A549 (cell line): Measurements from ENCODE around the gene PHF21A. TPM values are rescaled to one million over a fixed set of nuclear protein-coding genes. Genes with fewer than 3 reads are reported as not detected.

Experiments used
- ATAC-seq, 2 experiments: fragments of 200-7000 bp in 1 of 2; fragments of >200 bp in 1 of 2; cut with Nextera tagmentation in 1 of 2; cut with Tn5 transposase in 1 of 2; 3 replicates each; pipeline versions ENCODE4 v1.8.0 to v1.9.1; 2018 to 2020; ENCODE audit warnings: mild to moderate bottlenecking in 1 of 2, moderate library complexity in 1 of 2
- CTCF ChIA-PET: fragments of 300-600 bp; sonication (Branson Sonifier 250); formaldehyde crosslinking; extraction: SDS; loops from one replicate; lab custom pipeline; 2021; ENCODE audit warnings: antibody characterized with exemption, inconsistent platforms; lab: Yijun Ruan, JAX
- POLR2A ChIA-PET: fragments of 350-600 bp; formaldehyde crosslinking; extraction: SDS; loops from one replicate; lab custom pipeline; 2021; ENCODE audit warnings: antibody characterized with exemption, inconsistent platforms; lab: Yijun Ruan, JAX
- DNase-seq, 2 experiments: peaks; one replicate each; pipeline versions ENCODE4 v3.0.0 to v3.0.0-alpha.2; 2011 to 2016; ENCODE audit warnings: low read depth in 1 of 2, low spot score in 1 of 2
- FAIRE-seq: peaks from 2 replicates; lab custom pipeline; 2011; peaks lifted over from hg19 to GRCh38; lab: Jason Lieb, UNC
- H3K27ac ChIP-seq, 2 experiments: fragments of >200 bp; sonication (Bioruptor Twin); formaldehyde crosslinking; 3 replicates each; pipeline ENCODE4 v1.5.1; 2016 to 2017
- H3K4me1 ChIP-seq: fragments of >200 bp; sonication (Bioruptor Twin); formaldehyde crosslinking; 3 replicates; pipeline ENCODE4 v1.6.1; 2016
- H3K4me2 ChIP-seq: fragments of >200 bp; sonication (Bioruptor Twin); formaldehyde crosslinking; 3 replicates; pipeline ENCODE4 v1.6.1; 2016
- H3K4me3 ChIP-seq: fragments of >200 bp; sonication (Bioruptor Twin); formaldehyde crosslinking; 3 replicates; pipeline ENCODE4 v1.5.1; 2016
- H3K9me3 ChIP-seq: fragments of >200 bp; sonication (Bioruptor Twin); formaldehyde crosslinking; 3 replicates; pipeline ENCODE4 v1.6.1; 2016
- BHLHE40 ChIP-seq: IDR thresholded peaks from 2 replicates; pipeline ENCODE4 v1.6.1; 2012; ENCODE audit warnings: low read depth, low read length, inconsistent platforms
- CBX2 ChIP-seq: fragments of 200-600 bp; sonication (generic); IDR thresholded peaks from 2 replicates; pipeline ENCODE4 v1.6.1; 2016; ENCODE audit warnings: low read depth, mild to moderate bottlenecking, borderline replicate concordance
- CBX8 ChIP-seq: fragments of 200-600 bp; sonication (generic); IDR thresholded peaks from 2 replicates; pipeline ENCODE4 v1.6.1; 2016
- CHD2 ChIP-seq: fragments of 150-350 bp; IDR thresholded peaks from 2 replicates; pipeline ENCODE4 v1.6.1; 2014; ENCODE audit warnings: low read length; ENCODE audit not compliant: partially characterized antibody
- CHD4 ChIP-seq: fragments of 200-600 bp; sonication (generic); IDR thresholded peaks from 2 replicates; pipeline ENCODE4 v1.6.1; 2016; ENCODE audit warnings: antibody characterized with exemption, mild to moderate bottlenecking, borderline replicate concordance
- EP300 ChIP-seq, 2 experiments: fragments of >200 bp; sonication (Bioruptor Twin); formaldehyde crosslinking; IDR thresholded peaks; 2 replicates in 1 of 2; 3 replicates in 1 of 2; pipeline ENCODE4 v1.6.1; 2016 to 2017
- ESRRA ChIP-seq: fragments of 150-350 bp; IDR thresholded peaks from 2 replicates; pipeline ENCODE4 v1.6.1; 2014; ENCODE audit warnings: mild to moderate bottlenecking, low read length, borderline replicate concordance
- FOSB ChIP-seq: fragments of 250-450 bp; sonication (Bioruptor Pico); IDR thresholded peaks from 2 replicates; pipeline ENCODE4 v1.5.0; 2020; ENCODE audit warnings: mild to moderate bottlenecking, moderate library complexity
- FOSL2 ChIP-seq, 2 experiments: fragments of 450-650 bp in 1 of 2; fragments of >200 bp in 1 of 2; sonication (Bioruptor Twin) in 1 of 2; formaldehyde crosslinking; IDR thresholded peaks; 2 replicates each; pipeline versions ENCODE4 v1.5.0 to v1.6.1; 2016 to 2020; ENCODE audit warnings: mild to moderate bottlenecking in 1 of 2, moderate library complexity in 1 of 2
- HDAC2 ChIP-seq: fragments of 200-600 bp; sonication (generic); IDR thresholded peaks from 2 replicates; pipeline ENCODE4 v1.6.1; 2016
- KDM5A ChIP-seq: fragments of 200-600 bp; sonication (generic); IDR thresholded peaks from 2 replicates; pipeline ENCODE4 v1.6.1; 2016; ENCODE audit warnings: antibody characterized with exemption, mild to moderate bottlenecking
- MAZ ChIP-seq: fragments of 150-350 bp; IDR thresholded peaks from 2 replicates; pipeline ENCODE4 v1.6.1; 2014; ENCODE audit warnings: antibody characterized with exemption, low read depth, low read length, borderline replicate concordance
- NFE2L2 ChIP-seq: fragments of 150-350 bp; conservative IDR thresholded peaks from 2 replicates; pipeline ENCODE4 v1.6.1; 2014; ENCODE audit warnings: low read length
- NR3C1 ChIP-seq: fragments of >200 bp; sonication (Bioruptor Twin); formaldehyde crosslinking; IDR thresholded peaks from 3 replicates; pipeline ENCODE4 v1.6.1; 2017
- PHF8 ChIP-seq: fragments of 200-600 bp; sonication (generic); IDR thresholded peaks from 2 replicates; pipeline ENCODE4 v1.6.1; 2016; ENCODE audit warnings: low read depth, mild to moderate bottlenecking, antibody characterized with exemption, moderate library complexity, borderline replicate concordance
- POLR2AphosphoS2 ChIP-seq: conservative IDR thresholded peaks from 2 replicates; pipeline ENCODE4 v1.6.1; 2012; ENCODE audit warnings: low read length, improper control_type of control experiment, inconsistent platforms
- RARB ChIP-seq: fragments of 250-450 bp; sonication (Bioruptor Pico); IDR thresholded peaks from 2 replicates; pipeline ENCODE4 v1.8.0; 2021; ENCODE audit warnings: mild to moderate bottlenecking, moderate library complexity
- RCOR1 ChIP-seq: fragments of 150-350 bp; IDR thresholded peaks from 2 replicates; pipeline ENCODE4 v1.6.1; 2014; ENCODE audit warnings: antibody characterized with exemption, low read length, low read depth
- TP53 ChIP-seq: fragments of 250-450 bp; sonication (Bioruptor Pico); IDR thresholded peaks from 2 replicates; pipeline ENCODE4 v1.5.0; 2021; ENCODE audit warnings: mild to moderate bottlenecking, moderate library complexity
- ZC3H11A ChIP-seq: fragments of 450-650 bp; IDR thresholded peaks from 2 replicates; pipeline ENCODE4 v1.6.1; 2014; ENCODE audit warnings: antibody characterized with exemption, mild to moderate bottlenecking
- WGBS: methylation state at CpG from one replicate; pipeline ENCODE4 v1.1.6; 2017; ENCODE audit errors: missing lambda C conversion rate; 5-methylcytosine and 5-hydroxymethylcytosine counted together
- polyA plus RNA-seq, 4 experiments: library from polyadenylated mRNA; depleted of rRNA in 3 of 4; stranded (reverse); fragments of >200 nt; fragmentation: RNase III in 1 of 4; extraction: RNeasy Plus Mini Kit Qiagen cat#74134 plus additional on column Dnase treatment in 1 of 4; gene quantifications; 2 replicates in 3 of 4; 3 replicates in 1 of 4; pipeline ENCODE4 v1.2.3, GENCODE V29; 2011 to 2017
- TF ChIP-seq, protein P1 (sequence below): IDR thresholded peaks from 2 replicates; pipeline ENCODE4 v1.6.1; 2012
- TF ChIP-seq, protein P2 (sequence below): fragments of 250-450 bp; sonication (Bioruptor Pico); IDR thresholded peaks from 2 replicates; pipeline ENCODE4 v1.5.0; 2021; ENCODE audit warnings: mild to moderate bottlenecking, moderate library complexity, borderline replicate concordance
- TF ChIP-seq, protein P3 (sequence below): fragments of 450-650 bp; IDR thresholded peaks from 2 replicates; pipeline ENCODE4 v1.6.1; 2014; ENCODE audit warnings: antibody characterized with exemption
- TF ChIP-seq, protein P4 (sequence below): IDR thresholded peaks from 2 replicates; pipeline ENCODE4 v1.6.1; 2012; ENCODE audit warnings: low read depth, borderline replicate concordance

The PHF21A gene
- polyA plus RNA-seq, 2 of the 4 experiments (the other 2 are of a cell fraction) = 20.0 to 31.9 TPM

DNA sequence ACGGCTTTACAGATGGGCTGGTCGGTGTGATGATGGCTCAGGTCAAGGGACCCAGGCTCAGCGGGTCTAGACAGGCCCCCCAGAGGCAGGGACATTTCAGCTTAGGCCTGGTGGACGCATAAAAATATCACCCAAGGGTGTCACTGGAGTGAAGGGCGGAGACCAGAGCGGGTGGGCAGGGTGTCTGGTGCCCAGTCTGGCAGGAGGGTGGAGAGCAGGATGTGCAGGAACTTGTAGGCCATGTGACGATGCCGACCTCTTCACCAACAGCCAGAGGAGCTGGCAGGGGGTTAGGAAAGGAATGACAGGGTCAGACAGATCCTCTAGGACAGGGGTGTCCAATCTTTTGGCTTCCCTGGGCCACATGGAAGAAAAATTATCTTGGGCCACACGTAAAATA is 231.3 kb downstream of the PHF21A start:
- no peaks in the 10 kb centered on the region for H3K4me1 ChIP-seq
- no peak for DNase-seq
- TF ChIP-seq BHLHE40 (no peak), FOSL2 (IDR thresholded peaks at IDR 0.05) (no peak), FOSL2 (CRISPR knock-in tag; IDR thresholded peaks at IDR 0.05) (no peak), MAZ (no peak), FOSB (CRISPR knock-in tag) (no peak), RARB (CRISPR knock-in tag) (no peak), POLR2AphosphoS2 (no peak), PHF8 (no peak), NR3C1 (no peak), KDM5A (no peak), RCOR1 (no peak), ZC3H11A (no peak), CBX2 (no peak), CHD2 (no peak), CBX8 (no peak), HDAC2 (no peak), NFE2L2 (no peak), TP53 (no peak)
- TF ChIP-seq, protein P1, sequence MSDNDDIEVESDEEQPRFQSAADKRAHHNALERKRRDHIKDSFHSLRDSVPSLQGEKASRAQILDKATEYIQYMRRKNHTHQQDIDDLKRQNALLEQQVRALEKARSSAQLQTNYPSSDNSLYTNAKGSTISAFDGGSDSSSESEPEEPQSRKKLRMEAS = no peak
- TF ChIP-seq, protein P2, sequence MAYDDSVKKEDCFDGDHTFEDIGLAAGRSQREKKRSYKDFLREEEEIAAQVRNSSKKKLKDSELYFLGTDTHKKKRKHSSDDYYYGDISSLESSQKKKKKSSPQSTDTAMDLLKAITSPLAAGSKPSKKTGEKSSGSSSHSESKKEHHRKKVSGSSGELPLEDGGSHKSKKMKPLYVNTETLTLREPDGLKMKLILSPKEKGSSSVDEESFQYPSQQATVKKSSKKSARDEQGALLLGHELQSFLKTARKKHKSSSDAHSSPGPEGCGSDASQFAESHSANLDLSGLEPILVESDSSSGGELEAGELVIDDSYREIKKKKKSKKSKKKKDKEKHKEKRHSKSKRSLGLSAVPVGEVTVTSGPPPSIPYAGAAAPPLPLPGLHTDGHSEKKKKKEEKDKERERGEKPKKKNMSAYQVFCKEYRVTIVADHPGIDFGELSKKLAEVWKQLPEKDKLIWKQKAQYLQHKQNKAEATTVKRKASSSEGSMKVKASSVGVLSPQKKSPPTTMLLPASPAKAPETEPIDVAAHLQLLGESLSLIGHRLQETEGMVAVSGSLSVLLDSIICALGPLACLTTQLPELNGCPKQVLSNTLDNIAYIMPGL (CRISPR knock-in tag) = no peak
- TF ChIP-seq, protein P3, sequence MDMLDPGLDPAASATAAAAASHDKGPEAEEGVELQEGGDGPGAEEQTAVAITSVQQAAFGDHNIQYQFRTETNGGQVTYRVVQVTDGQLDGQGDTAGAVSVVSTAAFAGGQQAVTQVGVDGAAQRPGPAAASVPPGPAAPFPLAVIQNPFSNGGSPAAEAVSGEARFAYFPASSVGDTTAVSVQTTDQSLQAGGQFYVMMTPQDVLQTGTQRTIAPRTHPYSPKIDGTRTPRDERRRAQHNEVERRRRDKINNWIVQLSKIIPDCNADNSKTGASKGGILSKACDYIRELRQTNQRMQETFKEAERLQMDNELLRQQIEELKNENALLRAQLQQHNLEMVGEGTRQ = no peak
- 63% methylated on average over 9 of the region's 9 CpGs for WGBS
- ATAC-seq = no peak
- POLR2A ChIA-PET = no interaction called here
- no peaks in the 10 kb centered on the region for H3K9me3 ChIP-seq
- no peak overlapping the region for H3K27ac ChIP-seq
- no peak overlapping the region for H3K4me2 ChIP-seq
- no peak for FAIRE-seq
- H3K4me3 ChIP-seq = no peak overlapping the region
- CTCF ChIA-PET = no interaction called here

DNA sequence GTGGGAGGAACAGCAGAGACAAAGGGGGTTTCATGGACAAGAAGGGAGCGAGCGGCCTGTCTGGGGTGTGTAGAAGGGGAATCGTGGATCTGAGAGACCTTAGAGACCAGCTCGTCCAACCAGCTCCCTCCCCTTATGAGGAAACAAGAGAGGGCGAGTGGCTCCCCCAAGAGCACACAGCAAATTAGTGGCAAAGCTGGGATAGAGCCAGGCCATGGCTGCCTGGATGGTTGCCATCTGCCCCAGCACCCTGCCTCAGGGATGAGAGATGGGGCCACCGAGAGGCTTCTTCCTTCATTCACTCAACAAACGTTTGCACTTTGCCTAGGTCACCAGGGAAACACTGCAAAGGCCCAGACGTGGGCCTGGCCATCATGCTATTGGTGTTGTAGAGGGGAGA is 231.7 kb downstream of the PHF21A start:
- no peak for ATAC-seq
- no peak for FAIRE-seq
- no peaks in the 10 kb centered on the region for H3K9me3 ChIP-seq
- POLR2A ChIA-PET = no interaction called here
- TF ChIP-seq CHD4 = no peak
- TF ChIP-seq, all 56 proteins: peak for 0
- CTCF ChIA-PET = no interaction called here
- Histone ChIP-seq H3K4me3 (no peak overlapping the region), H3K27ac (no peak overlapping the region), H3K4me1 (no peaks in the 10 kb centered on the region), H3K4me2 (no peak overlapping the region)
- DNase-seq = no peak
- WGBS = 56% methylated on average over 8 of the region's 8 CpGs

DNA sequence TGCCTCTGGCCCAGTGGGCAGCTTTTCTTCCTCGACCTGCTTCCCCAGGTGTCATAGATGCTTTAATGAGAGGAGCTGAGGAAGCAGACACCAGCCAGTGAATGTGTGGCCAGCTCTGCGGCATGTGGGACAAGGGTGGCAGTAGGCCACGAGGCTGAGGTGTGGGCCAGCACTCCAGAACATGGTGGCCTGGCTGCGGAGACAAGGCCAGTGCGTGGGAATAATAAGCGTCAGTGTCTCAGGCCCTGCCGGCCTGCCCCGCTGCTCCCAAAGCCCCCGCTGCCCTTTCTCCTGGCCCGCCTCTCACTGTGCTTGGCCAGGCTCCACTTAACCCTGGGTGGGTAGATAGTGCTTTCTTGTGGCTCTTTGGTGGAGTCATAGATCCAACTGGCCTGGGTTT is 233.7 kb downstream of the PHF21A start:
- DNase-seq = no peak
- FAIRE-seq = no peak
- no peaks in the 10 kb centered on the region for H3K9me3 ChIP-seq
- H3K27ac ChIP-seq = no peak overlapping the region
- H3K4me1 ChIP-seq = no peaks in the 10 kb centered on the region
- no peak for TF ChIP-seq EP300 (IDR thresholded peaks at IDR 0.05)
- TF ChIP-seq, protein P4, sequence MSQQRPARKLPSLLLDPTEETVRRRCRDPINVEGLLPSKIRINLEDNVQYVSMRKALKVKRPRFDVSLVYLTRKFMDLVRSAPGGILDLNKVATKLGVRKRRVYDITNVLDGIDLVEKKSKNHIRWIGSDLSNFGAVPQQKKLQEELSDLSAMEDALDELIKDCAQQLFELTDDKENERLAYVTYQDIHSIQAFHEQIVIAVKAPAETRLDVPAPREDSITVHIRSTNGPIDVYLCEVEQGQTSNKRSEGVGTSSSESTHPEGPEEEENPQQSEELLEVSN = no peak
- no peak for TF ChIP-seq ESRRA
- POLR2A ChIA-PET = no interaction called here
- no peak overlapping the region for H3K4me3 ChIP-seq
- 79% methylated on average over 10 of the region's 10 CpGs for WGBS
- H3K4me2 ChIP-seq = no peak overlapping the region
- CTCF ChIA-PET = interaction anchor here (0.7 kb wide), 1 partner anchor 15 kb away, joined by 3 read pairs; no protein-coding TSS in a partner anchor
- ATAC-seq = no peak
